ENCODE measurements around the gene MMP14. TPM values are rescaled to one million over a fixed set of nuclear protein-coding genes. Genes with fewer than 3 reads are reported as not detected.

The MMP14 gene
- total RNA-seq, 4 donors from 2014 or later: 66.6 to 233 (median 172) TPM

DNA sequence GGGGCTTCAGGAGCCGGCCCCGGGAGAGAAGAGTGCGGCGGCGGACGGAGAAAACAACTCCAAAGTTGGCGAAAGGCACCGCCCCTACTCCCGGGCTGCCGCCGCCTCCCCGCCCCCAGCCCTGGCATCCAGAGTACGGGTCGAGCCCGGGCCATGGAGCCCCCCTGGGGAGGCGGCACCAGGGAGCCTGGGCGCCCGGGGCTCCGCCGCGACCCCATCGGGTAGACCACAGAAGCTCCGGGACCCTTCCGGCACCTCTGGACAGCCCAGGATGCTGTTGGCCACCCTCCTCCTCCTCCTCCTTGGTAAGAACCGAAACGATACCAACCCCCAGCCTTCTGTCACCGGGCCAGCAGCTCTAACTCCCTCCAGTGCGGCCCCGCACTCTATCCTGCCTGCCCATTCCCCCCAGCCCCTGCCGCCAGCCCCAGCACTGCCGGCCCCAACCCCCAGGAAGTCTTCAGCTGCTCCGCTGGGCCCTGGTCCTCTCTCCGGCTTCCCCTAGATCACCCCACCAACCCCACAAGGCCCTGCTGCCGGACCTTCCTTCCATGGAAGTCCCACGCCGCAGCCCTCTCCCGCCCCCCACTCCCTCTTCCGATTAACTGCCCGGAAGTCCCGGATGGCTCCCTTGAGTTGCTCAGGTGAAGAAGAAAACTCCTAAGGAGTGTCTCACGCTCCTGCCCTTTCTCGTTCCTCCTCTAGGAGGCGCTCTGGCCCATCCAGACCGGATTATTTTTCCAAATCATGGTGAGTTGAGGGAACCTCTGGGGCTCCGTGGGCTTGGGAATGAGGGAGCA is 35.8 kb downstream of the MMP14 start:
- DNase-seq: peak; percentile 89 to 92
- TF ChIP-seq, protein P1, sequence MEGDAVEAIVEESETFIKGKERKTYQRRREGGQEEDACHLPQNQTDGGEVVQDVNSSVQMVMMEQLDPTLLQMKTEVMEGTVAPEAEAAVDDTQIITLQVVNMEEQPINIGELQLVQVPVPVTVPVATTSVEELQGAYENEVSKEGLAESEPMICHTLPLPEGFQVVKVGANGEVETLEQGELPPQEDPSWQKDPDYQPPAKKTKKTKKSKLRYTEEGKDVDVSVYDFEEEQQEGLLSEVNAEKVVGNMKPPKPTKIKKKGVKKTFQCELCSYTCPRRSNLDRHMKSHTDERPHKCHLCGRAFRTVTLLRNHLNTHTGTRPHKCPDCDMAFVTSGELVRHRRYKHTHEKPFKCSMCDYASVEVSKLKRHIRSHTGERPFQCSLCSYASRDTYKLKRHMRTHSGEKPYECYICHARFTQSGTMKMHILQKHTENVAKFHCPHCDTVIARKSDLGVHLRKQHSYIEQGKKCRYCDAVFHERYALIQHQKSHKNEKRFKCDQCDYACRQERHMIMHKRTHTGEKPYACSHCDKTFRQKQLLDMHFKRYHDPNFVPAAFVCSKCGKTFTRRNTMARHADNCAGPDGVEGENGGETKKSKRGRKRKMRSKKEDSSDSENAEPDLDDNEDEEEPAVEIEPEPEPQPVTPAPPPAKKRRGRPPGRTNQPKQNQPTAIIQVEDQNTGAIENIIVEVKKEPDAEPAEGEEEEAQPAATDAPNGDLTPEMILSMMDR (IDR thresholded peaks at IDR 0.05): peak; percentile 92 to 95 (median 93)
- TF ChIP-seq POLR2A (IDR thresholded peaks at IDR 0.05): peak; percentile 14 to 28

DNA sequence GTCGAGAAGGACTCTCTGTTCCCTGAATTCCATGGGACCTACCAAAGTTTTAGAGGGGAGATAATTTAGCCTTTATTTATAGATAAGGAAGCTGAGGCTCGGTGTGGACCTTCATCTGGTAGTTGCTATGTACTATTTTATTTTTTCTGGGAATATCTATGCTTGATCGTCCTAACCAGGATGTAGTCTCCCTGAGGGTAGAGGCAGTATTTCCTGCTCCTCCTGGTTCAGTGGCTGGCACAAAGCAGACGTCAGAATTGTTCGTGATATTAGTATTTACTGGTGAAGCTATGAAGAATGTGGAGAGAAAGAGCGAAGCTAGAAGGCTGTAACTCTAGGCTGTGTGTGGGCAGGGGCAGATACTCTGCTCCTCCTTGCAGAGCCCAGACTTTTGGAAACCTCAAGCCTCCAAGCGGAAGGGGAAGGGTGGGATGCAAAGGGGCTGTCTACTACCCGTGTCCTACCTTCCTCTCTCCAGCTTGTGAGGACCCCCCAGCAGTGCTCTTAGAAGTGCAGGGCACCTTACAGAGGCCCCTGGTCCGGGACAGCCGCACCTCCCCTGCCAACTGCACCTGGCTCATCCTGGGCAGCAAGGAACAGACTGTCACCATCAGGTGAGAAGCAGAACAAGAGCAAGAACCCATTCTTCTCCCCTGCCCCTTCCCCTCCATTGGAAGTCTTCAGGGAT is 36.6 kb downstream of the MMP14 start:
- TF ChIP-seq POLR2A (IDR thresholded peaks at IDR 0.05): no peak
- TF ChIP-seq, protein P1 (IDR thresholded peaks at IDR 0.05): no peak
- H3K27me3 ChIP-seq: no peaks in the 10 kb centered on the region
- intact Hi-C loops (cut with DNase I; ENCODE audit: low total_unique reads): no loop called here
- H3K36me3 ChIP-seq: no peaks in the 10 kb centered on the region
- peak overlapping the region; percentile 74 to 86 for H3K4me3 ChIP-seq
- no peak for DNase-seq
- H3K4me1 ChIP-seq: peaks cover 4% of the 10 kb centered on the region in 2 donors
- peak overlapping the region; percentile 97 to 100 for H3K27ac ChIP-seq
- no peaks in the 10 kb centered on the region for H3K9me3 ChIP-seq

More for the DNA sequence above, 35.8 kb downstream of the MMP14 start:
- Histone ChIP-seq H3K36me3 (no peaks in the 10 kb centered on the region), H3K27me3 (no peaks in the 10 kb centered on the region), H3K4me3 (peak overlapping the region; percentile 74 to 86), H3K9me3 (no peaks in the 10 kb centered on the region), H3K4me1 (peaks cover 4% of the 10 kb centered on the region in 2 donors), H3K27ac (peak overlapping the region; percentile 97 to 100)
- intact Hi-C loops (cut with DNase I; ENCODE audit: low total_unique reads): no loop called here

DNA sequence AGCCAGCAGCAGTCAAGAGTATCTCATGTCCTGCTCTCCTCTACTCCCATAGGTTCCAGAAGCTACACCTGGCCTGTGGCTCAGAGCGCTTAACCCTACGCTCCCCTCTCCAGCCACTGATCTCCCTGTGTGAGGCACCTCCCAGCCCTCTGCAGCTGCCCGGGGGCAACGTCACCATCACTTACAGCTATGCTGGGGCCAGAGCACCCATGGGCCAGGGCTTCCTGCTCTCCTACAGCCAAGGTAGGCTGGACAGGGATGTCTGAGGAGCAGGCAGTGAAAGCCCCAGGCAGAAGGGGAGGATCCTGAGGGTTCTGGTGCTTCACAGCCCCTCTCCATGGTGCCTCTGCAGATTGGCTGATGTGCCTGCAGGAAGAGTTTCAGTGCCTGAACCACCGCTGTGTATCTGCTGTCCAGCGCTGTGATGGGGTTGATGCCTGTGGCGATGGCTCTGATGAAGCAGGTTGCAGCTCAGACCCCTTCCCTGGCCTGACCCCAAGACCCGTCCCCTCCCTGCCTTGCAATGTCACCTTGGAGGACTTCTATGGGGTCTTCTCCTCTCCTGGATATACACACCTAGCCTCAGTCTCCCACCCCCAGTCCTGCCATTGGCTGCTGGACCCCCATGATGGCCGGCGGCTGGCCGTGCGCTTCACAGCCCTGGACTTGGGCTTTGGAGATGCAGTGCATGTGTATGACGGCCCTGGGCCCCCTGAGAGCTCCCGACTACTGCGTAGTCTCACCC is 38.8 kb downstream of the MMP14 start:
- intact Hi-C loops (cut with DNase I; ENCODE audit: low total_unique reads): no loop called here
- H3K27ac ChIP-seq: no peak overlapping the region
- no peak for DNase-seq
- H3K9me3 ChIP-seq: no peaks in the 10 kb centered on the region
- no peaks in the 10 kb centered on the region for H3K36me3 ChIP-seq
- TF ChIP-seq, protein P1 (IDR thresholded peaks at IDR 0.05): no peak
- TF ChIP-seq POLR2A (IDR thresholded peaks at IDR 0.05): no peak
- H3K27me3 ChIP-seq: no peaks in the 10 kb centered on the region
- H3K4me3 ChIP-seq: no peak overlapping the region
- H3K4me1 ChIP-seq: peaks cover under 1 to 1% of the 10 kb centered on the region in 2 donors

DNA sequence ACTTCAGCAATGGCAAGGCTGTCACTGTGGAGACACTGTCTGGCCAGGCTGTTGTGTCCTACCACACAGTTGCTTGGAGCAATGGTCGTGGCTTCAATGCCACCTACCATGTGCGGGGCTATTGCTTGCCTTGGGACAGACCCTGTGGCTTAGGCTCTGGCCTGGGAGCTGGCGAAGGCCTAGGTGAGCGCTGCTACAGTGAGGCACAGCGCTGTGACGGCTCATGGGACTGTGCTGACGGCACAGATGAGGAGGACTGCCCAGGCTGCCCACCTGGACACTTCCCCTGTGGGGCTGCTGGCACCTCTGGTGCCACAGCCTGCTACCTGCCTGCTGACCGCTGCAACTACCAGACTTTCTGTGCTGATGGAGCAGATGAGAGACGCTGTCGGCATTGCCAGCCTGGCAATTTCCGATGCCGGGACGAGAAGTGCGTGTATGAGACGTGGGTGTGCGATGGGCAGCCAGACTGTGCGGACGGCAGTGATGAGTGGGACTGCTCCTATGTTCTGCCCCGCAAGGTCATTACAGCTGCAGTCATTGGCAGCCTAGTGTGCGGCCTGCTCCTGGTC is 39.4 kb downstream of the MMP14 start:
- no peaks in the 10 kb centered on the region for H3K36me3 ChIP-seq

More for the DNA sequence above, 39.4 kb downstream of the MMP14 start:
- no peak for TF ChIP-seq POLR2A (IDR thresholded peaks at IDR 0.05)
- TF ChIP-seq, protein P1 (IDR thresholded peaks at IDR 0.05): no peak
- intact Hi-C loops (cut with DNase I; ENCODE audit: low total_unique reads): no loop called here
- H3K4me1 ChIP-seq: no peaks in the 10 kb centered on the region
- no peaks in the 10 kb centered on the region for H3K9me3 ChIP-seq
- DNase-seq: no peak
- H3K4me3 ChIP-seq: no peak overlapping the region
- H3K27ac ChIP-seq: no peak overlapping the region
- no peaks in the 10 kb centered on the region for H3K27me3 ChIP-seq
